Upper lobe of left lung (tissue), 4 donors: ENCODE results near the gene ALB.

ENCODE experiments used
- CTCF ChIP-seq, 6 experiments: fragments of 450-650 bp in 4 of 6; fragments of 200-600 bp in 2 of 6; sonication (generic) in 2 of 6; IDR thresholded peaks; one replicate each; pipeline ENCODE4 v1.5.1; 2016 to 2019; ENCODE audit warnings: antibody characterized with exemption in 6 of 6
- EP300 ChIP-seq, 4 donors: sonication (generic); formaldehyde crosslinking; IDR thresholded peaks; one replicate each; pipeline ENCODE4 v1.5.1; 2017; ENCODE audit warnings: antibody characterized with exemption in 4 of 4, control low read depth in 2 of 4
- POLR2A ChIP-seq, 4 donors: fragments of 450-650 bp; IDR thresholded peaks; one replicate each; pipeline ENCODE4 v1.5.1; 2016 to 2017; ENCODE audit warnings: antibody characterized with exemption in 4 of 4, mild to moderate bottlenecking in 2 of 4

DNA sequence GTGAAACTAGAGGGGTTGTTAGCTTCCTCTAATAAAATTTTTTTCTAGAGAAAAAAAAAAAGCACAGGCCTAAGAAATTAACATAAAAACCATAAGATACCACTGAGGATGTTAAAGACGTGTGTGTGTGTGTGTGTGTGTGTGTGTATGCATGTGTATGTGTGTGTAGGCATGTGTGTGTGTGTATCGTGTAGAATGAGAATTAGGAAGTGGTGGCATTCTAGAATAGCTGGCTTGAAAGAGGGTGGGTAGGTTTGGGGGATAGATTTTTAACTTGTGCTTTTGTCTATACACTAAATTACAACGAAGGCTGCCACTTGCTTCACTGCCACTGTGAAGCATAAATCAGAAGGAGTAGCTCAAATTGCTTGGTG, 54.9 kb downstream of the ALB start:
- TF ChIP-seq CTCF (IDR thresholded peaks at IDR 0.05): no peak
- no peak for TF ChIP-seq EP300 (IDR thresholded peaks at IDR 0.05)
- no peak for TF ChIP-seq POLR2A (IDR thresholded peaks at IDR 0.05)
